ENCODE measurements around the gene SMR3B. TPM values are rescaled to one million over a fixed set of nuclear protein-coding genes. Genes with fewer than 3 reads are reported as not detected.

SMR3B gene
- 8.9 TPM for total RNA-seq (ENCODE audit: insufficient read depth, low replicate concordance)

GRCh38 chr4:70382691-70383181 lies at the start of gene SMR3B:
SMR3B (plus strand) TSS chr4:70383131; CDS start chr4:70384511, 1,380 bp downstream.
- no peak for DNase-seq (ENCODE audit: low spot score)

- DNase-seq (ENCODE audit: low spot score) = no peak
Observed at GRCh38 chr4:70334681-70335080, 48.2 kb upstream of the SMR3B start, which contains the start of gene CABS1. CABS1 (plus strand) TSS chr4:70334981; CDS start chr4:70335040, 59 bp downstream.

- no peak for DNase-seq (ENCODE audit: low spot score)
Observed at GRCh38 chr4:70336043-70336442, 46.9 kb upstream of the SMR3B start.

GRCh38 chr4:70337886-70338420 lies 45.0 kb upstream of the SMR3B start:
- peak; percentile 12 for DNase-seq (ENCODE audit: low spot score)

GRCh38 chr4:70356185-70356584 lies 26.7 kb upstream of the SMR3B start:
- no peak for DNase-seq (ENCODE audit: low spot score)

GRCh38 chr4:70359115-70359661 lies 23.7 kb upstream of the SMR3B start:
- no peak for DNase-seq (ENCODE audit: low spot score)

- DNase-seq (ENCODE audit: low spot score) = no peak
Observed at GRCh38 chr4:70360460-70360859, 22.5 kb upstream of the SMR3B start, which contains the start of gene SMR3A. SMR3A (plus strand) TSS chr4:70360760; CDS start chr4:70362116, 1,356 bp downstream.

- no peak for DNase-seq (ENCODE audit: low spot score)
Observed at GRCh38 chr4:70364002-70364401, 18.9 kb upstream of the SMR3B start.

GRCh38 chr4:70365479-70365878 lies 17.5 kb upstream of the SMR3B start:
- peak; percentile 6 for DNase-seq (ENCODE audit: low spot score)

GRCh38 chr4:70367813-70368212 lies 15.1 kb upstream of the SMR3B start:
- no peak for DNase-seq (ENCODE audit: low spot score)

GRCh38 chr4:70371987-70372386 lies 10.9 kb upstream of the SMR3B start:
- DNase-seq (ENCODE audit: low spot score) = no peak

- no peak for DNase-seq (ENCODE audit: low spot score)
Observed at GRCh38 chr4:70372760-70373159, 10.2 kb upstream of the SMR3B start.

- DNase-seq (ENCODE audit: low spot score) = no peak
Observed at GRCh38 chr4:70380578-70380977, 2.4 kb upstream of the SMR3B start.

- DNase-seq (ENCODE audit: low spot score) = no peak
Observed at GRCh38 chr4:70392057-70392776, 9.3 kb downstream of the SMR3B start.

- no peak for DNase-seq (ENCODE audit: low spot score)
Observed at GRCh38 chr4:70397580-70397979, 14.6 kb downstream of the SMR3B start, which contains the start of gene OPRPN. OPRPN (plus strand) TSS chr4:70397940; CDS start chr4:70399286, 1,346 bp downstream.

- no peak for DNase-seq (ENCODE audit: low spot score)
Observed at GRCh38 chr4:70399319-70399718, 16.4 kb downstream of the SMR3B start.

GRCh38 chr4:70402762-70403161 lies 19.8 kb downstream of the SMR3B start:
- DNase-seq (ENCODE audit: low spot score) = no peak

GRCh38 chr4:70405765-70406164 lies 22.8 kb downstream of the SMR3B start:
- no peak for DNase-seq (ENCODE audit: low spot score)

GRCh38 chr4:70425306-70425705 lies 42.4 kb downstream of the SMR3B start:
- no peak for DNase-seq (ENCODE audit: low spot score)

- no peak for DNase-seq (ENCODE audit: low spot score)
Observed at GRCh38 chr4:70426789-70427188, 43.9 kb downstream of the SMR3B start.

- DNase-seq (ENCODE audit: low spot score) = no peak
Observed at GRCh38 chr4:70437197-70437596, 54.3 kb downstream of the SMR3B start.
